ENCODE data around the gene GLRA2. TPM values are rescaled to one million over a fixed set of nuclear protein-coding genes. Genes with fewer than 3 reads are reported as not detected.
A peak's percentile ranks its signal among the peaks of the same experiment; 100 is the strongest.

Gene GLRA2
- total RNA-seq (not detected), polyA plus RNA-seq (under 1 TPM in 1 of 2 donors, not detected in 1; 0.05 TPM)

GRCh38 chrX:14529290-14529989 lies at the start of gene GLRA2:
Gene GLRA2 (plus strand): TSS chrX:14529536. CDS start chrX:14530058, 522 bp downstream.
- Histone ChIP-seq H3K4me3 (no peak within 1 kb of the TSS), H3K27ac (no peak within 1 kb of the TSS), H3K27me3 (peaks cover 0 to 30% (median 0%) of the 10 kb centered on the region in 4 donors), H3K4me1 (no peaks in the 10 kb centered on the region), H3K9me3 (no peaks in the 10 kb centered on the region), H3K36me3 (no peaks in the 10 kb centered on the region)
- 7 to 10% methylated on average over 17 of the region's 17 CpGs for WGBS, 2 donors
- intact Hi-C loops (cut with DNase I): no loop called here
- peak in 1 of 6 donors; percentile 14 for DNase-seq
- no peak for FAIRE-seq
- TF ChIP-seq CTCF (IDR thresholded peaks at IDR 0.05): no peak
- peak in 3 of 4 donors; percentile 30 to 64 (median 57) for ATAC-seq

- ATAC-seq (no peak), DNase-seq (no peak), FAIRE-seq (no peak)
- Histone ChIP-seq H3K36me3 (no peaks in the 10 kb centered on the region), H3K4me1 (no peaks in the 10 kb centered on the region), H3K4me3 (no peak overlapping the region), H3K27me3 (peaks cover 0 to 7% (median 3%) of the 10 kb centered on the region in 4 donors), H3K27ac (no peak overlapping the region), H3K9me3 (no peaks in the 10 kb centered on the region)
- TF ChIP-seq CTCF (IDR thresholded peaks at IDR 0.05): no peak
- WGBS, 2 donors: 48 to 60% methylated on average over 8 of the region's 8 CpGs
- intact Hi-C loops (cut with DNase I): no loop called here
These were observed 39.9 kb upstream of the GLRA2 start for GRCh38 chrX:14489437-14489836.

DNA sequence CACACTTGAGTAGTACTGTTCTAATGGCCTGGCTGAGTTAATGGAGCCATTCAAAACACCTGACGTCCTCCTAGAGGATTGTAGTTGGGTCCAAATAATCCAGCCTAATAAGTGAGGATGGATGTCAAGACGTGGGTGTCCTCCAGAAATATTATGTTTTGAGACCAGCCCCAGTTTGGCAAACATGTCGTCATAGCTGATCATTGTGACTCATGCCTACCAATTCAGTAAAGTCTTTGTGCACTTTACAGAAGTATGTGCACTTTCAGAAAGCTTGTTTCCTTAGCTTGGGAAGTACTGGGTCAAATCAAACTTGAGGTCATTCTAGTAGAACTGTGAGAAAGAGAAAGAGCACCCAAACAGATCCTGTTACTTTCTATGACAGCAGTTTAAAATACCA lies 37.6 kb upstream of the GLRA2 start:
- peaks cover 0 to 7% (median 3%) of the 10 kb centered on the region in 4 donors for H3K27me3 ChIP-seq
- no peaks in the 10 kb centered on the region for H3K9me3 ChIP-seq
- intact Hi-C loops (cut with DNase I): no loop called here
- no peaks in the 10 kb centered on the region for H3K4me1 ChIP-seq
- no peak for TF ChIP-seq CTCF (IDR thresholded peaks at IDR 0.05)
- no peak overlapping the region for H3K27ac ChIP-seq
- FAIRE-seq: no peak
- DNase-seq: no peak
- no peaks in the 10 kb centered on the region for H3K36me3 ChIP-seq
- no peak overlapping the region for H3K4me3 ChIP-seq
- ATAC-seq: no peak
- 38 to 48% methylated on average over 3 of the region's 3 CpGs for WGBS, 2 donors

GRCh38 chrX:14496674-14497073 lies 32.7 kb upstream of the GLRA2 start:
- FAIRE-seq (peak; percentile 20), ATAC-seq (no peak), DNase-seq (no peak)
- 38 to 42% methylated on average over 3 of the region's 3 CpGs for WGBS, 2 donors
- no peak for TF ChIP-seq CTCF (IDR thresholded peaks at IDR 0.05)
- no peak overlapping the region for H3K27ac ChIP-seq
- H3K27me3 ChIP-seq: peaks cover 0 to 4% (median 0%) of the 10 kb centered on the region in 4 donors
- H3K9me3 ChIP-seq: no peaks in the 10 kb centered on the region
- no peak overlapping the region for H3K4me3 ChIP-seq
- no peaks in the 10 kb centered on the region for H3K4me1 ChIP-seq
- no peaks in the 10 kb centered on the region for H3K36me3 ChIP-seq
- intact Hi-C loops (cut with DNase I): no loop called here

DNA sequence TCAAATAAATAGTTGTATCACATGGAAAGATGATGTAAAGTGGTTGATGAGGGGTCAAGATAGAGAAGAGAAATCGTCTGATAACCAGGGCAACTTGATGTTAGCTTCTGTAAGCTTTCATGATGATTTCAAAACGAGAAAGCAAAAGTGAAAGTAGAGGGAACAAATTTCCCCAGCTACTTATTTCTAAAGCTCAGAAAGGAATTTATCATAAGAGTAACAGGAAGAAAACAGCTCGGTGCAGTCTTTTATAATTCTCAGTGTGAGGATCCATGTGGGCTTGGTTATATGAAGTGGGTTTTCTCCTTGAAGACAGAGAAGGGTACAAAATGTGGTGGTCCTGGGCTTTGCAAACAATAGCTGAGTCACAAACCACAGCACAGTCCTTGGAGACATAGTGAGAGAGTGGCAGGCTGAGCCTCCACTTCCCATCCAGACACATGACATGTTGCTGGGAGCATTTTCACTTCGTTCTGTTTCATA lies 32.1 kb upstream of the GLRA2 start:
- FAIRE-seq (peak; percentile 23), DNase-seq (no peak), ATAC-seq (peak in 2 of 4 donors; percentile 46 to 55)
- Histone ChIP-seq H3K4me3 (no peak overlapping the region), H3K4me1 (no peaks in the 10 kb centered on the region), H3K36me3 (no peaks in the 10 kb centered on the region), H3K9me3 (no peaks in the 10 kb centered on the region), H3K27ac (no peak overlapping the region), H3K27me3 (peaks cover 0 to 4% (median 0%) of the 10 kb centered on the region in 4 donors)
- intact Hi-C loops (cut with DNase I): no loop called here
- 16 to 23% methylated on average over 4 of the region's 4 CpGs for WGBS, 2 donors
- TF ChIP-seq CTCF (IDR thresholded peaks at IDR 0.05): no peak
